CD4-positive, alpha-beta T cell treated with Interleukin-17A for 4 hours (primary cell): ENCODE data around the gene ARHGEF2.
A peak's percentile ranks its signal among the peaks of the same experiment; 100 is the strongest.

Experiments used
- DNase-seq: peaks from one replicate; pipeline ENCODE4 v3.0.0-alpha.2; 2020; ENCODE audit warnings: mixed read lengths

The ARHGEF2 gene

GRCh38 chr1:155970531-155971167 is 7.7 kb downstream of the ARHGEF2 start:
- peak; percentile 58 for DNase-seq

- DNase-seq, result no peak
Measured at GRCh38 chr1:155969377-155969791, 9.0 kb downstream of the ARHGEF2 start.

- no peak for DNase-seq
Measured at GRCh38 chr1:155968670-155969069, 9.7 kb downstream of the ARHGEF2 start.

- no peak for DNase-seq
Measured at GRCh38 chr1:155968051-155968400, 10.3 kb downstream of the ARHGEF2 start.

GRCh38 chr1:155967341-155968050 is 10.9 kb downstream of the ARHGEF2 start:
- peak; percentile 62 for DNase-seq

- no peak for DNase-seq
Measured at GRCh38 chr1:155966750-155967149, 11.6 kb downstream of the ARHGEF2 start.

GRCh38 chr1:155966135-155966534 is 12.2 kb downstream of the ARHGEF2 start:
- DNase-seq, result no peak

GRCh38 chr1:155964193-155964592 is 14.2 kb downstream of the ARHGEF2 start:
- DNase-seq, result no peak

GRCh38 chr1:155962599-155963211 is 15.6 kb downstream of the ARHGEF2 start:
- DNase-seq, result no peak

GRCh38 chr1:155961937-155962336 is 16.4 kb downstream of the ARHGEF2 start:
- peak; percentile 44 for DNase-seq

GRCh38 chr1:155960081-155960745 is 18.1 kb downstream of the ARHGEF2 start:
- no peak for DNase-seq

GRCh38 chr1:155957411-155957915 is 20.9 kb downstream of the ARHGEF2 start:
- no peak for DNase-seq

GRCh38 chr1:155954645-155955044 is 23.7 kb downstream of the ARHGEF2 start:
- DNase-seq, result no peak

- no peak for DNase-seq
Measured at GRCh38 chr1:155952505-155952890, 25.8 kb downstream of the ARHGEF2 start.

GRCh38 chr1:155951753-155952504 is 26.4 kb downstream of the ARHGEF2 start:
- DNase-seq, result no peak

GRCh38 chr1:155950829-155951228 is 27.5 kb downstream of the ARHGEF2 start:
- DNase-seq, result no peak

GRCh38 chr1:155947741-155948140 is 30.6 kb downstream of the ARHGEF2 start:
- DNase-seq, result no peak

GRCh38 chr1:155947292-155947691 is 31.1 kb downstream of the ARHGEF2 start:
- DNase-seq, result no peak

GRCh38 chr1:155946633-155947219 is 31.6 kb downstream of the ARHGEF2 start:
- DNase-seq, result no peak

GRCh38 chr1:155944444-155944799 is 33.9 kb downstream of the ARHGEF2 start:
- DNase-seq, result no peak

GRCh38 chr1:155942578-155943141 is 35.7 kb downstream of the ARHGEF2 start:
- DNase-seq, result no peak
